LNCAP (cell line): ENCODE results near the gene NUBP2.

ENCODE experiments used
- CTCF ChIP-seq: fragments of 450-650 bp; IDR thresholded peaks from 2 replicates; pipeline ENCODE4 v1.5.1; 2017; ENCODE audit warnings: mild to moderate bottlenecking

Gene NUBP2

GRCh38 chr16:1749152-1750117 is 33.3 kb upstream of the NUBP2 start:
- no peak for TF ChIP-seq CTCF

- TF ChIP-seq CTCF, result no peak
Observed at GRCh38 chr16:1751946-1752345, 30.8 kb upstream of the NUBP2 start.

GRCh38 chr16:1752853-1753252 is 29.9 kb upstream of the NUBP2 start:
- no peak for TF ChIP-seq CTCF

GRCh38 chr16:1754204-1754603 is 28.6 kb upstream of the NUBP2 start:
- TF ChIP-seq CTCF, result no peak

- no peak for TF ChIP-seq CTCF
Observed at GRCh38 chr16:1757714-1758461, 24.9 kb upstream of the NUBP2 start.

GRCh38 chr16:1758923-1759322 is 23.8 kb upstream of the NUBP2 start:
- TF ChIP-seq CTCF, result no peak

- TF ChIP-seq CTCF, result no peak
Observed at GRCh38 chr16:1759511-1759910, 23.2 kb upstream of the NUBP2 start.
